ENCODE results near the gene SYT7. TPM values are rescaled to one million over a fixed set of nuclear protein-coding genes. Genes with fewer than 3 reads are reported as not detected.

The SYT7 gene
- total RNA-seq, 2 donors from 2014 or later = 2.6 TPM; not detected in 1

DNA sequence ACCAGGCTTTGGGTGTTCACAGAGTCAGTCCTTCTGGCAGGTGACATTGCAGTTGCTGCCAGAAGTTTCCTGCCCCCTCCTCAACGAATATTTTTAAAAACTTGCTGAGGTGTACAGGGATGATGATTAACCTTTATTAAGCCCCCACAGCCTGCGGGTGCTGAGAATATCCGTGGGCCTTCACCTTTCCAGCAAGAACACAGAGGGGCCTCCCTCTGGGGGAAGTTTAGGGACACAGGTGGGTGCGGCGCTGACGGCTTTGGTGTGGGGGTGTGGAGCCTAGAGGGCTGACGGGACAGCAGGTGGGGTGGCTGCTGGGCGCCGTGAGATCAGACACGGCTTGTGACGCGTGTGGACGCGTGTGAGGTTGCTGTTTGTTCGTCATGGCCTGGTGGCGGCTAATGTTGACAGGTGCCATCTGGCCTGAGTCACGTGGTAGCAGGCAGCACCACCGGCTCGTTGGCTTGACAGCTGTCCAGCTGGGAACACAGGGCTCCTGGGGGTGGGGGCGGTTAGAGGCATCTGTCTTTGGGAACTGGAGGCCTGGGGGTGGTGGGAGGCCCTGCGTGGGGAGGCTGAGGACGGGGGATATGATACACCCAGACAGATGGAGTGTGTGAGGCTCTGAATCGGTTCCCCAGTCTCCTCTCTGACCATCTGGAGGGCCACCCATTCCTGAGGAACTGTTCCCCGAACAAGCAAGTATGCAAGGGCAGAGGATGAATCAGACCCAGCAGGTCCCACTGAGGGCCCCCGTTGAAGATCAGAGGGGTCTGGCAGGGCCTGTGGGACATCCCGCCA, 84.9 kb downstream of the SYT7 start:
- Histone ChIP-seq H3K9me3 (no peaks in the 10 kb centered on the region), H3K27ac (no peak overlapping the region), H3K4me3 (no peak overlapping the region), H3K27me3 (replicated peaks; ENCODE audit: insufficient read depth) (no peaks in the 10 kb centered on the region), H3K36me3 (no peaks in the 10 kb centered on the region), H3K4me1 (ENCODE audit: control insufficient read depth in 1 of 2, low read depth in 2 of 2) (no peaks in the 10 kb centered on the region)
- ATAC-seq (ENCODE audit: insufficient number of reproducible peaks, low FRiP score, low read depth) = no peak
- TF ChIP-seq, protein P1, sequence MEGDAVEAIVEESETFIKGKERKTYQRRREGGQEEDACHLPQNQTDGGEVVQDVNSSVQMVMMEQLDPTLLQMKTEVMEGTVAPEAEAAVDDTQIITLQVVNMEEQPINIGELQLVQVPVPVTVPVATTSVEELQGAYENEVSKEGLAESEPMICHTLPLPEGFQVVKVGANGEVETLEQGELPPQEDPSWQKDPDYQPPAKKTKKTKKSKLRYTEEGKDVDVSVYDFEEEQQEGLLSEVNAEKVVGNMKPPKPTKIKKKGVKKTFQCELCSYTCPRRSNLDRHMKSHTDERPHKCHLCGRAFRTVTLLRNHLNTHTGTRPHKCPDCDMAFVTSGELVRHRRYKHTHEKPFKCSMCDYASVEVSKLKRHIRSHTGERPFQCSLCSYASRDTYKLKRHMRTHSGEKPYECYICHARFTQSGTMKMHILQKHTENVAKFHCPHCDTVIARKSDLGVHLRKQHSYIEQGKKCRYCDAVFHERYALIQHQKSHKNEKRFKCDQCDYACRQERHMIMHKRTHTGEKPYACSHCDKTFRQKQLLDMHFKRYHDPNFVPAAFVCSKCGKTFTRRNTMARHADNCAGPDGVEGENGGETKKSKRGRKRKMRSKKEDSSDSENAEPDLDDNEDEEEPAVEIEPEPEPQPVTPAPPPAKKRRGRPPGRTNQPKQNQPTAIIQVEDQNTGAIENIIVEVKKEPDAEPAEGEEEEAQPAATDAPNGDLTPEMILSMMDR (IDR thresholded peaks at IDR 0.05) = no peak
- no peak for DNase-seq (ENCODE audit: low spot score)

DNA sequence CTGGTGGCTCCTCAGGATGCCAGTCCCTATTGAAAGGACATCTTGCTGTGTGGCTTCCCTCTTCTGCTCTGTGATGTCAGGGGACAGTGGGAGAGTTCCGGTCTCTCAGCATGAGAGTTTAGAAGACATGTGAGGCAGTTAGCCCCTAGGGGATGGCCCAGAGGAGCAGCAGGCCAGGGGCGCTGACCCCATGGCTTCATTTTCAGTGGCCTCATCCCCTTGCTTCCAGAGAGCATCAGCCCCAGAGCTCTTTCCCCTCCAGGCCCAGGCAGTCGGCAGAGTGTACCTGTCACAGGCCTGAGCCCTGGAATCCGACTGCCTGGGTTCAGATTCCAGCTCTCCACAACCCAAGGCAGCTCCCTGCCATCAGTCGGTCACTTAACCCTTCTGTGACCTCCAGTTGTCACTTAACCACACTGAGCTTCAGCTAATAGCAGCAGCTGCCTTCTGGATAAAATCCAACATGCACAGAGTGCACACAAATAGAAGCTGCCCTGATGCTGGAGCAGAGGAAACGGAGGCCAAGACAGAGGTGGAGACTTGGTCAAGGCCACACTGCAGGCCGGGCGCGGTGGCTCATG, 86.4 kb downstream of the SYT7 start:
- DNase-seq (ENCODE audit: low spot score) = no peak
- no peak overlapping the region for H3K4me3 ChIP-seq
- no peaks in the 10 kb centered on the region for H3K36me3 ChIP-seq
- ATAC-seq (ENCODE audit: insufficient number of reproducible peaks, low FRiP score, low read depth) = no peak
- TF ChIP-seq, protein P1 (IDR thresholded peaks at IDR 0.05) = no peak
- no peaks in the 10 kb centered on the region for H3K9me3 ChIP-seq
- H3K27ac ChIP-seq = no peak overlapping the region
- peaks cover under 1 to 13% of the 10 kb centered on the region in 2 donors for H3K4me1 ChIP-seq (ENCODE audit: control insufficient read depth in 1 of 2, low read depth in 2 of 2)
- no peaks in the 10 kb centered on the region for H3K27me3 ChIP-seq (replicated peaks; ENCODE audit: insufficient read depth)

- DNase-seq (ENCODE audit: low spot score) (no peak), ATAC-seq (ENCODE audit: insufficient number of reproducible peaks, low FRiP score, low read depth) (no peak)
- no peak overlapping the region for H3K4me3 ChIP-seq
- H3K27me3 ChIP-seq (replicated peaks; ENCODE audit: insufficient read depth) = no peaks in the 10 kb centered on the region
- peaks cover 5 to 25% of the 10 kb centered on the region in 2 donors for H3K4me1 ChIP-seq (ENCODE audit: control insufficient read depth in 1 of 2, low read depth in 2 of 2)
- H3K36me3 ChIP-seq = no peaks in the 10 kb centered on the region
- TF ChIP-seq, protein P1 (IDR thresholded peaks at IDR 0.05) = no peak
- no peaks in the 10 kb centered on the region for H3K9me3 ChIP-seq
- H3K27ac ChIP-seq = no peak overlapping the region
Observed at GRCh38 chr11:61491736-61492395, 89.0 kb downstream of the SYT7 start.

- no peaks in the 10 kb centered on the region for H3K36me3 ChIP-seq
- TF ChIP-seq, protein P1 (IDR thresholded peaks at IDR 0.05) = no peak
- H3K9me3 ChIP-seq = no peaks in the 10 kb centered on the region
- ATAC-seq (ENCODE audit: insufficient number of reproducible peaks, low FRiP score, low read depth) = no peak
- no peak for DNase-seq (ENCODE audit: low spot score)
- no peak overlapping the region for H3K4me3 ChIP-seq
- H3K27ac ChIP-seq = no peak overlapping the region
- peaks cover 5 to 25% of the 10 kb centered on the region in 2 donors for H3K4me1 ChIP-seq (ENCODE audit: control insufficient read depth in 1 of 2, low read depth in 2 of 2)
- no peaks in the 10 kb centered on the region for H3K27me3 ChIP-seq (replicated peaks; ENCODE audit: insufficient read depth)
Observed at GRCh38 chr11:61489833-61490721, 90.8 kb downstream of the SYT7 start.
